GM23338 (cell line): ENCODE data around the gene FST. TPM values are rescaled to one million over a fixed set of nuclear protein-coding genes. Genes with fewer than 3 reads are reported as not detected.

Experiments
- ATAC-seq: fragments of 200-7000 bp; cut with Tn5 transposase; 3 replicates; pipeline ENCODE4 v1.9.1; 2020
- DNase-seq: peaks from one replicate; pipeline ENCODE4 v3.0.0-alpha.2; 2015; ENCODE audit warnings: low spot score
- H2AFZ ChIP-seq: fragments of 200-600 bp; sonication (generic); 2 replicates; pipeline ENCODE4 v1.8.0; 2016; ENCODE audit warnings: antibody characterized with exemption, mild to moderate bottlenecking, moderate library complexity
- H3F3A ChIP-seq: fragments of 200-600 bp; sonication (generic); replicated peaks from 2 replicates; pipeline ENCODE4 v1.8.0; 2017; ENCODE audit warnings: antibody characterized with exemption, mixed run types, low read depth
- H3K27ac ChIP-seq: fragments of 200-600 bp; sonication (generic); 2 replicates; pipeline ENCODE4 v1.6.1; 2016; ENCODE audit warnings: low read depth
- H3K27me3 ChIP-seq: fragments of 200-600 bp; sonication (generic); 2 replicates; pipeline ENCODE4 v1.8.0; 2016; ENCODE audit warnings: mild to moderate bottlenecking, mixed run types, moderate library complexity; ENCODE audit not compliant: insufficient read depth
- H3K36me3 ChIP-seq: fragments of 200-600 bp; sonication (generic); 2 replicates; pipeline ENCODE4 v1.8.0; 2016; ENCODE audit warnings: mild to moderate bottlenecking; ENCODE audit not compliant: insufficient read depth
- H3K4me1 ChIP-seq: fragments of 200-600 bp; sonication (generic); 2 replicates; pipeline ENCODE4 v1.8.0; 2016; ENCODE audit warnings: mild to moderate bottlenecking, moderate library complexity; ENCODE audit not compliant: insufficient read depth
- H3K4me2 ChIP-seq: fragments of 200-600 bp; sonication (generic); 2 replicates; pipeline ENCODE4 v1.7.1; 2017; ENCODE audit warnings: mixed run types
- H3K4me3 ChIP-seq: fragments of 200-600 bp; sonication (generic); 2 replicates; pipeline ENCODE4 v1.6.1; 2016; ENCODE audit warnings: mixed run types
- H3K79me2 ChIP-seq: fragments of 200-600 bp; sonication (generic); replicated peaks from 2 replicates; pipeline ENCODE4 v1.8.0; 2017; ENCODE audit warnings: mild to moderate bottlenecking; ENCODE audit not compliant: insufficient read depth
- H3K9me2 ChIP-seq: fragments of 200-600 bp; sonication (generic); 2 replicates; pipeline ENCODE4 v1.8.0; 2017; ENCODE audit not compliant: insufficient read depth
- H4K20me1 ChIP-seq: fragments of 200-600 bp; sonication (generic); replicated peaks from 2 replicates; pipeline ENCODE4 v1.8.0; 2017; ENCODE audit warnings: mild to moderate bottlenecking; ENCODE audit not compliant: insufficient read depth
- H3K27ac Mint-ChIP-seq: 2 replicates; pipeline ENCODE4 v1.8.0; 2020; ENCODE audit warnings: inconsistent platforms, mild to moderate bottlenecking, moderate library complexity, mixed read lengths
- H3K27me3 Mint-ChIP-seq: 3 replicates; pipeline ENCODE4 v1.8.0; 2022; ENCODE audit warnings: low read depth, mild to moderate bottlenecking, moderate library complexity, mixed read lengths, inconsistent platforms; ENCODE audit not compliant: insufficient read depth, poor library complexity
- H3K36me3 Mint-ChIP-seq: 3 replicates; pipeline ENCODE4 v1.8.0; 2021; ENCODE audit warnings: low read depth, mild to moderate bottlenecking, inconsistent platforms, moderate library complexity, mixed read lengths
- H3K4me1 Mint-ChIP-seq: 3 replicates; pipeline ENCODE4 v1.8.0; 2020; ENCODE audit warnings: mild to moderate bottlenecking, inconsistent platforms, mixed read lengths
- H3K4me3 Mint-ChIP-seq: 3 replicates; pipeline ENCODE4 v1.8.0; 2021; ENCODE audit warnings: moderate library complexity, mild to moderate bottlenecking, inconsistent platforms, mixed read lengths
- H3K9me3 Mint-ChIP-seq: 3 replicates; pipeline ENCODE4 v1.8.0; 2020; ENCODE audit warnings: moderate library complexity, mild to moderate bottlenecking, inconsistent platforms, mixed read lengths
- JUNB ChIP-seq: IDR thresholded peaks from one replicate; pipeline ENCODE4 v1.6.1; 2016; ENCODE audit warnings: antibody characterized with exemption; ENCODE audit not compliant: unreplicated experiment
- ZNF331 ChIP-seq: fragments of 250-450 bp; sonication (Bioruptor Pico); IDR thresholded peaks from 2 replicates; pipeline ENCODE4 v1.5.0; 2020; ENCODE audit warnings: low read depth, mild to moderate bottlenecking, moderate library complexity
- polyA plus RNA-seq: library from polyadenylated mRNA; unstranded; fragments of >200 nt; fragmentation: Nextera tagmentation; extraction: Ambion mirVana; gene quantifications from 2 replicates; pipeline ENCODE4 v1.2.1, GENCODE V29; 2016
- total RNA-seq: library from RNA; depleted of rRNA; stranded (reverse); fragments of >200 nt; shearing (Covaris generic); gene quantifications from 2 replicates; pipeline ENCODE4 v1.2.3, GENCODE V29; 2014
- TF ChIP-seq, protein P1 (sequence below): fragments of 250-450 bp; sonication (Bioruptor Pico); IDR thresholded peaks from 2 replicates; pipeline ENCODE4 v1.5.0; 2020; ENCODE audit warnings: mild to moderate bottlenecking, moderate library complexity
- TF ChIP-seq, protein P2 (sequence below): IDR thresholded peaks from 2 replicates; pipeline ENCODE4 v1.6.1; 2016; ENCODE audit warnings: antibody characterized with exemption
- TF ChIP-seq, protein P3 (sequence below), 2 experiments: fragments of 200-600 bp in 1 of 2; sonication (generic) in 1 of 2; conservative IDR thresholded peaks; 2 replicates each; pipeline versions ENCODE4 v1.5.1 to v1.6.1; 2016 to 2017; ENCODE audit warnings: antibody characterized with exemption in 2 of 2, low read depth in 2 of 2, mild to moderate bottlenecking in 2 of 2, moderate library complexity in 1 of 2
- TF ChIP-seq, protein P4 (sequence below): IDR thresholded peaks from one replicate; pipeline ENCODE4 v1.6.1; 2018; ENCODE audit warnings: antibody characterized with exemption; ENCODE audit not compliant: unreplicated experiment

FST gene
- total and polyA plus RNA-seq, 2 experiments from 2014 or later, result 7.6 to 13.9 TPM

DNA sequence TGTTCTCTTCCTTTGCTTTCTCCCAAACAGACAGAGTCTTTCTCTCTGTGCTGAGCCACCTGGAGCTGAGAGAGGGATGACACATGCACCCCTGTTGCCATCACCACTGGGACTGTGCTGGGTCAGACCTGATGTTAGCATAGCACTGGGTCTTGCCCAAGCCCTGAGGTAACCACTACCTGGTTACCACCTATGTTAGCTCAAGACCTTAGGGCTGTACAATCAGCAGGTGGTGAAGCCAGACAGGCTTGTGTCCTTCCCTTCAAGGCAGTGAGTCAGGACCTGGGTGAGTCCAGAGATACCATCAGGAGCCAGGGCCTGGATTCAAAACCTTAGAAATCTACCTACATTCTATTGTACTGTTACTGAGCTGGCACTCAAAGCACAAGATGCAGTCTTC, 32.1 kb downstream of the FST start:
- H3K4me1 Mint-ChIP-seq, result no peaks in the 10 kb centered on the region
- TF ChIP-seq, protein P1, sequence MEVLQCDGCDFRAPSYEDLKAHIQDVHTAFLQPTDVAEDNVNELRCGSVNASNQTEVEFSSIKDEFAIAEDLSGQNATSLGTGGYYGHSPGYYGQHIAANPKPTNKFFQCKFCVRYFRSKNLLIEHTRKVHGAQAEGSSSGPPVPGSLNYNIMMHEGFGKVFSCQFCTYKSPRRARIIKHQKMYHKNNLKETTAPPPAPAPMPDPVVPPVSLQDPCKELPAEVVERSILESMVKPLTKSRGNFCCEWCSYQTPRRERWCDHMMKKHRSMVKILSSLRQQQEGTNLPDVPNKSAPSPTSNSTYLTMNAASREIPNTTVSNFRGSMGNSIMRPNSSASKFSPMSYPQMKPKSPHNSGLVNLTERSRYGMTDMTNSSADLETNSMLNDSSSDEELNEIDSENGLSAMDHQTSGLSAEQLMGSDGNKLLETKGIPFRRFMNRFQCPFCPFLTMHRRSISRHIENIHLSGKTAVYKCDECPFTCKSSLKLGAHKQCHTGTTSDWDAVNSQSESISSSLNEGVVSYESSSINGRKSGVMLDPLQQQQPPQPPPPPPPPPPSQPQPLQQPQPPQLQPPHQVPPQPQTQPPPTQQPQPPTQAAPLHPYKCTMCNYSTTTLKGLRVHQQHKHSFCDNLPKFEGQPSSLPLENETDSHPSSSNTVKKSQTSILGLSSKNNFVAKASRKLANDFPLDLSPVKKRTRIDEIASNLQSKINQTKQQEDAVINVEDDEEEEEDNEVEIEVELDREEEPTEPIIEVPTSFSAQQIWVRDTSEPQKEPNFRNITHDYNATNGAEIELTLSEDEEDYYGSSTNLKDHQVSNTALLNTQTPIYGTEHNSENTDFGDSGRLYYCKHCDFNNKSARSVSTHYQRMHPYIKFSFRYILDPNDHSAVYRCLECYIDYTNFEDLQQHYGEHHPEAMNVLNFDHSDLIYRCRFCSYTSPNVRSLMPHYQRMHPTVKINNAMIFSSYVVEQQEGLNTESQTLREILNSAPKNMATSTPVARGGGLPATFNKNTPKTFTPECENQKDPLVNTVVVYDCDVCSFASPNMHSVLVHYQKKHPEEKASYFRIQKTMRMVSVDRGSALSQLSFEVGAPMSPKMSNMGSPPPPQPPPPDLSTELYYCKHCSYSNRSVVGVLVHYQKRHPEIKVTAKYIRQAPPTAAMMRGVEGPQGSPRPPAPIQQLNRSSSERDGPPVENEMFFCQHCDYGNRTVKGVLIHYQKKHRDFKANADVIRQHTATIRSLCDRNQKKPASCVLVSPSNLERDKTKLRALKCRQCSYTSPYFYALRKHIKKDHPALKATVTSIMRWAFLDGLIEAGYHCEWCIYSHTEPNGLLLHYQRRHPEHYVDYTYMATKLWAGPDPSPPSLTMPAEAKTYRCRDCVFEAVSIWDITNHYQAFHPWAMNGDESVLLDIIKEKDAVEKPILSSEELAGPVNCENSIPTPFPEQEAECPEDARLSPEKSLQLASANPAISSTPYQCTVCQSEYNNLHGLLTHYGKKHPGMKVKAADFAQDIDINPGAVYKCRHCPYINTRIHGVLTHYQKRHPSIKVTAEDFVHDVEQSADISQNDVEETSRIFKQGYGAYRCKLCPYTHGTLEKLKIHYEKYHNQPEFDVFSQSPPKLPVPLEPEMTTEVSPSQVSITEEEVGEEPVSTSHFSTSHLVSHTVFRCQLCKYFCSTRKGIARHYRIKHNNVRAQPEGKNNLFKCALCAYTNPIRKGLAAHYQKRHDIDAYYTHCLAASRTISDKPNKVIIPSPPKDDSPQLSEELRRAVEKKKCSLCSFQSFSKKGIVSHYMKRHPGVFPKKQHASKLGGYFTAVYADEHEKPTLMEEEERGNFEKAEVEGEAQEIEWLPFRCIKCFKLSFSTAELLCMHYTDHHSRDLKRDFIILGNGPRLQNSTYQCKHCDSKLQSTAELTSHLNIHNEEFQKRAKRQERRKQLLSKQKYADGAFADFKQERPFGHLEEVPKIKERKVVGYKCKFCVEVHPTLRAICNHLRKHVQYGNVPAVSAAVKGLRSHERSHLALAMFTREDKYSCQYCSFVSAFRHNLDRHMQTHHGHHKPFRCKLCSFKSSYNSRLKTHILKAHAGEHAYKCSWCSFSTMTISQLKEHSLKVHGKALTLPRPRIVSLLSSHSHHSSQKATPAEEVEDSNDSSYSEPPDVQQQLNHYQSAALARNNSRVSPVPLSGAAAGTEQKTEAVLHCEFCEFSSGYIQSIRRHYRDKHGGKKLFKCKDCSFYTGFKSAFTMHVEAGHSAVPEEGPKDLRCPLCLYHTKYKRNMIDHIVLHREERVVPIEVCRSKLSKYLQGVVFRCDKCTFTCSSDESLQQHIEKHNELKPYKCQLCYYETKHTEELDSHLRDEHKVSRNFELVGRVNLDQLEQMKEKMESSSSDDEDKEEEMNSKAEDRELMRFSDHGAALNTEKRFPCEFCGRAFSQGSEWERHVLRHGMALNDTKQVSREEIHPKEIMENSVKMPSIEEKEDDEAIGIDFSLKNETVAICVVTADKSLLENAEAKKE (CRISPR knock-in tag), result no peak
- TF ChIP-seq, protein P2, sequence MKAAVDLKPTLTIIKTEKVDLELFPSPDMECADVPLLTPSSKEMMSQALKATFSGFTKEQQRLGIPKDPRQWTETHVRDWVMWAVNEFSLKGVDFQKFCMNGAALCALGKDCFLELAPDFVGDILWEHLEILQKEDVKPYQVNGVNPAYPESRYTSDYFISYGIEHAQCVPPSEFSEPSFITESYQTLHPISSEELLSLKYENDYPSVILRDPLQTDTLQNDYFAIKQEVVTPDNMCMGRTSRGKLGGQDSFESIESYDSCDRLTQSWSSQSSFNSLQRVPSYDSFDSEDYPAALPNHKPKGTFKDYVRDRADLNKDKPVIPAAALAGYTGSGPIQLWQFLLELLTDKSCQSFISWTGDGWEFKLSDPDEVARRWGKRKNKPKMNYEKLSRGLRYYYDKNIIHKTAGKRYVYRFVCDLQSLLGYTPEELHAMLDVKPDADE, result no peak
- no peak for TF ChIP-seq ZNF331 (CRISPR knock-in tag)
- TF ChIP-seq, protein P3, sequence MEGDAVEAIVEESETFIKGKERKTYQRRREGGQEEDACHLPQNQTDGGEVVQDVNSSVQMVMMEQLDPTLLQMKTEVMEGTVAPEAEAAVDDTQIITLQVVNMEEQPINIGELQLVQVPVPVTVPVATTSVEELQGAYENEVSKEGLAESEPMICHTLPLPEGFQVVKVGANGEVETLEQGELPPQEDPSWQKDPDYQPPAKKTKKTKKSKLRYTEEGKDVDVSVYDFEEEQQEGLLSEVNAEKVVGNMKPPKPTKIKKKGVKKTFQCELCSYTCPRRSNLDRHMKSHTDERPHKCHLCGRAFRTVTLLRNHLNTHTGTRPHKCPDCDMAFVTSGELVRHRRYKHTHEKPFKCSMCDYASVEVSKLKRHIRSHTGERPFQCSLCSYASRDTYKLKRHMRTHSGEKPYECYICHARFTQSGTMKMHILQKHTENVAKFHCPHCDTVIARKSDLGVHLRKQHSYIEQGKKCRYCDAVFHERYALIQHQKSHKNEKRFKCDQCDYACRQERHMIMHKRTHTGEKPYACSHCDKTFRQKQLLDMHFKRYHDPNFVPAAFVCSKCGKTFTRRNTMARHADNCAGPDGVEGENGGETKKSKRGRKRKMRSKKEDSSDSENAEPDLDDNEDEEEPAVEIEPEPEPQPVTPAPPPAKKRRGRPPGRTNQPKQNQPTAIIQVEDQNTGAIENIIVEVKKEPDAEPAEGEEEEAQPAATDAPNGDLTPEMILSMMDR (conservative IDR thresholded peaks at IDR 0.05; ENCODE audit: low read depth in 2 of 2), result no peak
- no peak for TF ChIP-seq JUNB
- TF ChIP-seq, protein P4, sequence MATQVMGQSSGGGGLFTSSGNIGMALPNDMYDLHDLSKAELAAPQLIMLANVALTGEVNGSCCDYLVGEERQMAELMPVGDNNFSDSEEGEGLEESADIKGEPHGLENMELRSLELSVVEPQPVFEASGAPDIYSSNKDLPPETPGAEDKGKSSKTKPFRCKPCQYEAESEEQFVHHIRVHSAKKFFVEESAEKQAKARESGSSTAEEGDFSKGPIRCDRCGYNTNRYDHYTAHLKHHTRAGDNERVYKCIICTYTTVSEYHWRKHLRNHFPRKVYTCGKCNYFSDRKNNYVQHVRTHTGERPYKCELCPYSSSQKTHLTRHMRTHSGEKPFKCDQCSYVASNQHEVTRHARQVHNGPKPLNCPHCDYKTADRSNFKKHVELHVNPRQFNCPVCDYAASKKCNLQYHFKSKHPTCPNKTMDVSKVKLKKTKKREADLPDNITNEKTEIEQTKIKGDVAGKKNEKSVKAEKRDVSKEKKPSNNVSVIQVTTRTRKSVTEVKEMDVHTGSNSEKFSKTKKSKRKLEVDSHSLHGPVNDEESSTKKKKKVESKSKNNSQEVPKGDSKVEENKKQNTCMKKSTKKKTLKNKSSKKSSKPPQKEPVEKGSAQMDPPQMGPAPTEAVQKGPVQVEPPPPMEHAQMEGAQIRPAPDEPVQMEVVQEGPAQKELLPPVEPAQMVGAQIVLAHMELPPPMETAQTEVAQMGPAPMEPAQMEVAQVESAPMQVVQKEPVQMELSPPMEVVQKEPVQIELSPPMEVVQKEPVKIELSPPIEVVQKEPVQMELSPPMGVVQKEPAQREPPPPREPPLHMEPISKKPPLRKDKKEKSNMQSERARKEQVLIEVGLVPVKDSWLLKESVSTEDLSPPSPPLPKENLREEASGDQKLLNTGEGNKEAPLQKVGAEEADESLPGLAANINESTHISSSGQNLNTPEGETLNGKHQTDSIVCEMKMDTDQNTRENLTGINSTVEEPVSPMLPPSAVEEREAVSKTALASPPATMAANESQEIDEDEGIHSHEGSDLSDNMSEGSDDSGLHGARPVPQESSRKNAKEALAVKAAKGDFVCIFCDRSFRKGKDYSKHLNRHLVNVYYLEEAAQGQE, result no peak
- peaks cover 31% of the 10 kb centered on the region for H3K9me3 Mint-ChIP-seq
- Histone ChIP-seq H3K79me2 (no peaks in the 10 kb centered on the region), H2AFZ (no peak overlapping the region), H3K4me2 (no peak overlapping the region), H3K4me3 (no peak overlapping the region), H3K36me3 (peaks cover 4% of the 10 kb centered on the region), H3K4me1 (no peaks in the 10 kb centered on the region), H3K27ac (no peak overlapping the region), H3F3A (no peaks in the 10 kb centered on the region), H4K20me1 (no peaks in the 10 kb centered on the region), H3K27me3 (no peaks in the 10 kb centered on the region), H3K9me2 (no peaks in the 10 kb centered on the region)
- no peaks in the 10 kb centered on the region for H3K27me3 Mint-ChIP-seq
- peaks cover 23% of the 10 kb centered on the region for H3K36me3 Mint-ChIP-seq
- no peak for DNase-seq
- H3K27ac Mint-ChIP-seq, result no peak overlapping the region
- no peak for ATAC-seq
- H3K4me3 Mint-ChIP-seq, result no peak overlapping the region
